GM12872 (cell line): ENCODE data around the gene CILP.

ENCODE experiments used
- TF ChIP-seq, protein P1 (sequence below): IDR thresholded peaks from 3 replicates; pipeline ENCODE4 v1.5.1; 2011; ENCODE audit warnings: low read depth, mild to moderate bottlenecking, low read length, moderate library complexity; ENCODE audit not compliant: insufficient read depth

CILP gene

DNA sequence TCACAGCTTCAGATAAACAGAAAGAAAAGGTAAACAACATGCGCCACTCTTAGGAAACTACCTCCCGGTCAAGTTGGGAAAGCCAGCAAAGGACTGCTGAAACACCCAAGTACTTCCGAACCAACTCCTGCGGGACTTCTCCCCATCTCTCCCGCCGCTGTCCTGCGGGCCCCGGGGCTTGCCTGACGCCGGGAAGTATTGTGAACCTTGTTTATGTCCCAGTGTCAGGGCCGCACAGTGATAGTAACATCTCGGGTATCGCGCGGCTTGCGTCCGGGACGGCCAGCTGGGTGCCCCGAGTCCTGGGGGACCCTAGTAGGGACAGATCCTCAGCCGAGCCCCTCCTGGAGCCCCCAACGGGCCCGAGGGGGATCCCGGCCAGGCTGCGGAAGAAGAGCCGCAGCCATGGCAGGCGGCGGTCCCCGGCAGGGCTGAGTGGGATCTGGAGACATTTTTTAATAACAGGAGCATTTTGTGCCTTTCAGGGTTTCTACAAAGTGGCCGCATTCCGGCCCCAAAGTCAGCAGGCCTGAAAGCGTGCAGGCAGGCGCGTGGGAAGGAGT, 26.9 kb downstream of the CILP start:
- TF ChIP-seq, protein P1, sequence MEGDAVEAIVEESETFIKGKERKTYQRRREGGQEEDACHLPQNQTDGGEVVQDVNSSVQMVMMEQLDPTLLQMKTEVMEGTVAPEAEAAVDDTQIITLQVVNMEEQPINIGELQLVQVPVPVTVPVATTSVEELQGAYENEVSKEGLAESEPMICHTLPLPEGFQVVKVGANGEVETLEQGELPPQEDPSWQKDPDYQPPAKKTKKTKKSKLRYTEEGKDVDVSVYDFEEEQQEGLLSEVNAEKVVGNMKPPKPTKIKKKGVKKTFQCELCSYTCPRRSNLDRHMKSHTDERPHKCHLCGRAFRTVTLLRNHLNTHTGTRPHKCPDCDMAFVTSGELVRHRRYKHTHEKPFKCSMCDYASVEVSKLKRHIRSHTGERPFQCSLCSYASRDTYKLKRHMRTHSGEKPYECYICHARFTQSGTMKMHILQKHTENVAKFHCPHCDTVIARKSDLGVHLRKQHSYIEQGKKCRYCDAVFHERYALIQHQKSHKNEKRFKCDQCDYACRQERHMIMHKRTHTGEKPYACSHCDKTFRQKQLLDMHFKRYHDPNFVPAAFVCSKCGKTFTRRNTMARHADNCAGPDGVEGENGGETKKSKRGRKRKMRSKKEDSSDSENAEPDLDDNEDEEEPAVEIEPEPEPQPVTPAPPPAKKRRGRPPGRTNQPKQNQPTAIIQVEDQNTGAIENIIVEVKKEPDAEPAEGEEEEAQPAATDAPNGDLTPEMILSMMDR, result no peak

DNA sequence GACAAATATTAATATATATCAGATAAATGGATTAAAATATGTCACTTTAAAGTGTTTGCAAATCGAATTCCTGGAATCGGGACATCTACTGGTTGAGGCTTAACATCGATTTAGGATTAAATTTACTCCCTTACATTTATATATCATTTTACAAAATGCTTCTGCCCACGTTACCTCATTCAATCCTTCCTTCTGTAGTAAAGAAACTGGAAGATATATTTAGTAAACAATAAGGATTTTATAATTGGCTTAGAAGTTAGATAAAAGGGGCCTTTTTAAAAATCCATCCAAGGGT, 27.5 kb downstream of the CILP start:
- TF ChIP-seq, protein P1, result no peak

DNA sequence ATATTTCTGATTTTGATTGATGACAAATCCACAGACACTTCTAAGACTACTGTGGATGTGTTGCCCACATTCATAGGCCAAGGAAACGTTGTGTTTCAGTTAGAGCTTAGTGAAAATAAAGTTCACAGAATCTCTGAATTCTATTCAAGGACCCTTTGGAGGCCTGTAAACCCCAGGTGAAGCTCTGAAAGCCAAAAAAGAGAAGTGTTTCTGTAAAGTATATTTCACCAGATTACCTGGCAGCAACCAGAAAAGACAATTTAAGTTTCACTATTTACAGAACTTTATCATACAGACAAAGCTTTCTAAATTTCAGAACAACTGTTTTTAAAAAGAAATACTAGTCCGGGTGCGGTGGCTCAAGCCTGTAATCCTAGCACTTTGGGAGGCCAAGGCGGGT, 28.7 kb downstream of the CILP start:
- TF ChIP-seq, protein P1, result no peak

DNA sequence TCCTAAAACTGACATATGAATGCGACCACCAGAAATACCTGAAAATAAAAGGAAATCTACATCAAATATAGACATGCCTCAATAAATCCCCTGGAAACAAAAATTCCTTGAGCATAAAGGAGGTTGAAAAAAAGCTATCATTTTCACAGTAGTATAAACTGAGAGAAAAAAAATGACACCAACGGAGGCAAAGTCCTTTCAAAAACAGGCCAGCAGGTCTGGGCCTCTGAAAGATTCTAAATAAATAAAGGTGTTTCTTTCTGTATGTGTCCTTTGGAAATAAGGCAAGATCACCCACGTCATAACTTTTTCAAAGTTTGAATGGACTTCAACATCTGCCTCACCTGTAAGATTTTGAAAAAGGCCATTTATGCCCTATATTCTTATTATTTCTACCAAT, 31.1 kb downstream of the CILP start:
- TF ChIP-seq, protein P1, result no peak

DNA sequence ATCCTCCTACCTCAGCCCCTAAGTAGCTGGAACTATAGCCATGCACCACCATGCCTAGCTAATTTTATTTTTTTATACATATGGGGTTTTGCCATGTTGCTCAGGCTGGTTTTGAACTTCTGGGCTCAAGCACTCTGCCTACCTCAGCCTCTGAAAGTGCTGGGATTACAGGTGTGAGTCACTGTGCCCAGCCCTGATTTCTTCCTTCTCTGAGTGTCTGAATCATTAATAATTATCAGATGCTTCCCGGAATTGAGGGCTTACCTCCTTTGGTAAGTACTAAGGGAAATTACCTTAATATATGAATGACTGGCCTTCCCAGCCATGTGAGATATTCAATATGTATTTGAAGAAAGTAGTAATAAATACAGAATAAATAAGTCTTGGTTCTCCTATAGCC, 33.4 kb downstream of the CILP start:
- TF ChIP-seq, protein P1, result no peak

DNA sequence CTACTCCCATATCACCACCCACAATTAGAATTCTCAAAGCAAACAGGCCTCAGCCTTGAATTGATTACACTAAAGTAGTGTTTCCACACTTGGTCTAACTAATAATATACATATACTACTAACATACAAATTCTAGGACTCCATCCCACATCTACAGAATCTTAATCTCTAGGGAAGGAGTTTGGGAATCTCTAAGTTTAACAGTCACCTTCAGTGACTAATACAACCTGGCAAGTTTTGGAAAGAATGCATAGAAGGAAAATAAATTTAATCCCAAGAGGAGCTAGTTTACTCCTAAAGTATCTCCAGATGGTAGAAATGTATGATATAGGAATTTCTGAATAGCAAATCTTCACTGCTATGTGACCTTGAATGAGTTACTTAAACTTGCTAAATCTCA, 35.2 kb downstream of the CILP start:
- TF ChIP-seq, protein P1, result no peak

DNA sequence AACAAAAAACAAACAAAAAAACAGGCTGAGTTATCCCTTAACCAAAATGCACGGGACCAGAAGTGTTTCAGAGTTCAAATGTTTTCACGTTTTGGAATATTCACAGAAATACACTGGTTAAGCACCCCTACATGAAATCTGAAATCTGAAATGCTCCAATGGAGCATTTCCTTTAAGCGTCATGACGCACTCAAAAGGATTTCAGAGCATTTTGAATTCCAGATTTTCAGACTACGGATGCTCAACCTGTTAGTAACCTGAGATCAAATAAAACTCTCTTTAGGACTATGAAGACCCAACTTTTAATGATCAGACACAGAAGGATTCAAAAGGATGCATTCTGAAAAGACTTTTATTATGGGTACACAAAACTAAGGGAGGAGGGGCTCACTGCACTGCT, 35.8 kb downstream of the CILP start:
- TF ChIP-seq, protein P1, result no peak

DNA sequence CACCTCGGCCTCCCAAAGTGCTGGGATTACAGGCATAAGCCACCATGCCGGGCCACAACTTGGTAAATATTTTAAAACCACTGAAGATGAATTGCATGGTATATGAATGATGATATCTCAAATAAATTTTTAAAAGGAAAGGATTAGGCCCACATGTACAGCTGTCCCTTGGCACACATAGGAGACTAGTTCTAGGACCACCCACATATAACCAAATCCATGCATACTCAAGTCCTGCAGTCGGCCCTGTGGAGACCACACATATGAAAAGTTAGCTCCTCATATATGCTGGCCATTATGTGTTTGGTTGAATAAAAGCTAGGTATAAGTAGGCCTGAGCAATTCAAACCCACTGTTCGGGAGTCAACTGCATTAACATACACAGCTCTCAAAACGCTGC, 36.8 kb downstream of the CILP start:
- TF ChIP-seq, protein P1, result no peak
